K562 (cell line): ENCODE data around the gene SCART1. TPM values are rescaled to one million over a fixed set of nuclear protein-coding genes. Genes with fewer than 3 reads are reported as not detected.

ENCODE experiments used
- ATF3 ChIP-seq, 2 experiments: fragments of 450-650 bp in 1 of 2; sonication (generic) in 1 of 2; formaldehyde crosslinking in 1 of 2; IDR thresholded peaks in 1 of 2; conservative IDR thresholded peaks in 1 of 2; 2 replicates each; pipeline versions ENCODE4 v1.6.1 to v1.8.1; 2016 to 2023; ENCODE audit warnings: mild to moderate bottlenecking in 2 of 2, moderate library complexity in 2 of 2, inconsistent platforms in 1 of 2, missing genetic modification reagents in 1 of 2
- MED1 ChIP-seq: sonication (generic); formaldehyde crosslinking; IDR thresholded peaks from 2 replicates; pipeline ENCODE4 v1.8.1; 2023; ENCODE audit warnings: missing genetic modification reagents, borderline replicate concordance
- MYNN ChIP-seq, 2 experiments: sonication (generic); formaldehyde crosslinking in 1 of 2; IDR thresholded peaks; 2 replicates each; pipeline versions ENCODE4 v1.5.0 to v1.6.1; 2016 to 2020; ENCODE audit warnings: antibody characterized with exemption in 1 of 2, missing genetic modification reagents in 1 of 2
- SIN3B ChIP-seq: fragments of 450-650 bp; IDR thresholded peaks from 2 replicates; pipeline ENCODE4 v1.6.1; 2017; ENCODE audit warnings: low read depth, mild to moderate bottlenecking, moderate library complexity
- SLC30A9 ChIP-seq: fragments of 250-450 bp; sonication (Bioruptor Pico); IDR thresholded peaks from 2 replicates; pipeline ENCODE4 v1.8.0; 2022; ENCODE audit warnings: mild to moderate bottlenecking, moderate library complexity
- VEZF1 ChIP-seq: fragments of 200-800 bp; sonication (Bioruptor generic); IDR thresholded peaks from 2 replicates; pipeline ENCODE4 v1.6.1; 2017; ENCODE audit warnings: missing genetic modification characterization, missing compliant biosample characterization
- ZBTB43 ChIP-seq: sonication (generic); formaldehyde crosslinking; IDR thresholded peaks from 2 replicates; pipeline ENCODE4 v1.8.0; 2023; ENCODE audit warnings: mild to moderate bottlenecking, missing genetic modification reagents
- ZNF263 ChIP-seq: sonication (generic); formaldehyde crosslinking; IDR thresholded peaks from 2 replicates; pipeline ENCODE4 v1.8.0; 2022; ENCODE audit warnings: mild to moderate bottlenecking, missing genetic modification reagents, borderline replicate concordance
- polyA plus RNA-seq, 8 experiments: library from polyadenylated mRNA; depleted of rRNA in 4 of 8; stranded (reverse) in 5 of 8; unstranded in 3 of 8; fragments of >200 nt; fragmentation: Nextera tagmentation in 2 of 8; fragmentation: Illumina TruSeq in 1 of 8; extraction: Ambion mirVana in 2 of 8; extraction: Trizol in 1 of 8; gene quantifications; 2 replicates each; pipeline versions ENCODE4 v1.2.1 to v1.2.3, GENCODE V29; 2011 to 2014; ENCODE audit warnings: inconsistent platforms in 1 of 8, missing spikeins in 1 of 8
- total RNA-seq, 7 experiments: library from RNA; depleted of rRNA in 6 of 7; stranded (reverse); fragments of >200 nt in 6 of 7; fragmentation: Illumina TruSeq in 2 of 7; extraction: Trizol in 2 of 7; gene quantifications; 2 replicates each; pipeline versions ENCODE4 v1.2.1 to v1.2.3, GENCODE V29; 2011 to 2021; ENCODE audit warnings: low replicate concordance in 1 of 7

The SCART1 gene
- total and polyA plus RNA-seq, 9 of the 15 experiments (the other 6 are each of a cell fraction or from before 2014, with no cell fraction given) = 0.18 to 6.5 (median 4.5) TPM

GRCh38 chr10:133515471-133515870 is 61.7 kb downstream of the SCART1 start (continued):
- TF ChIP-seq ZNF263 = no peak
- no peak for TF ChIP-seq MYNN (IDR thresholded peaks at IDR 0.05)
- TF ChIP-seq MYNN (CRISPR knock-in tag; IDR thresholded peaks at IDR 0.05) = no peak
- no peak for TF ChIP-seq SIN3B
- no peak for TF ChIP-seq MED1
- no peak for TF ChIP-seq ZBTB43 (CRISPR knock-in tag)
- no peak for TF ChIP-seq ATF3 (IDR thresholded peaks at IDR 0.05)
- no peak for TF ChIP-seq ATF3 (CRISPR knock-in tag; conservative IDR thresholded peaks at IDR 0.05)
- no peak for TF ChIP-seq VEZF1 (CRISPR knock-in tag)
- no peak for TF ChIP-seq SLC30A9 (CRISPR knock-in tag)
